ENCODE data around the gene SLC2A9. TPM values are rescaled to one million over a fixed set of nuclear protein-coding genes. Genes with fewer than 3 reads are reported as not detected.

The SLC2A9 gene
- total and polyA plus RNA-seq, 8 donors = 2.2 to 19.0 (median 4.3) TPM

DNA sequence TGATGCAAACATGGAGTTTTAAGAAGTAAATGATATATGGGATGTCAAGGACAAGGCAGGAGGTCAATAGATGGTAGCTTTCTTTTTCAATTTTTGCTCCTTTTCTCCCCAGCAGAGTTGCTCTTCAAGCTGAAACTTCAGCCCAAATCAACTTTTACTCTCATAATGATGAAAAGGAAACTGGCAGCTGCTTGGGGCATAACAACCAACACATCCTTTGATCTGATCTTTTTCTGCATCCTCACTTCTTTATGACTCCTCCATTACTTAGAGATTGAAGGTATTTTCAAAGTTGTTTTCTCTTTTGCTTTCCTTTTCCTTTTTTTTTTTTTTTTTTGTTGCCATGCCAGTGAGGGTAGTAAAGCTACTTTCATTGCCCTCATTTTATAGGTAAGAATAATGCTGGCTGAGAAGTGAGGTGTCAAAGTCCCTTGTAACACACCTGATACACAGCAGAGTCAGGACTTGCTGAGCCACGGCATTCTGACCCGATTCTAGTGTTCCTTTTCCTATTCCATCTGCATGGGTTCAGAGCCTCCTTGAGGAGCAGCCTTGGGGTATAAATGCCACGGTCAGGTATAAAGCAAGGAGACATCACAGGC, 26.9 kb downstream of the SLC2A9 start:
- H3K27me3 ChIP-seq = no peaks in the 10 kb centered on the region
- H3K4me3 ChIP-seq = no peak overlapping the region
- no peak overlapping the region for H3K27ac ChIP-seq
- H3K9me3 ChIP-seq = no peaks in the 10 kb centered on the region
- H3K36me3 ChIP-seq = no peaks in the 10 kb centered on the region
- intact Hi-C loops (cut with DNase I) = no loop called here
- ATAC-seq (no peak), DNase-seq (no peak)
- H3K4me1 ChIP-seq = peaks cover 0 to 5% of the 10 kb centered on the region in 2 donors
- TF ChIP-seq CTCF (IDR thresholded peaks at IDR 0.05) = no peak

GRCh38 chr4:9989918-9990635, 31.2 kb downstream of the SLC2A9 start:
- no peak for TF ChIP-seq CTCF (IDR thresholded peaks at IDR 0.05)
- no peak overlapping the region for H3K27ac ChIP-seq
- ATAC-seq = no peak
- no peaks in the 10 kb centered on the region for H3K9me3 ChIP-seq
- no peaks in the 10 kb centered on the region for H3K27me3 ChIP-seq
- no peak overlapping the region for H3K4me3 ChIP-seq
- H3K36me3 ChIP-seq = peaks cover 0 to 7% of the 10 kb centered on the region in 2 donors
- H3K4me1 ChIP-seq = peaks cover 0 to 5% of the 10 kb centered on the region in 2 donors
- DNase-seq = no peak
- intact Hi-C loops (cut with DNase I) = no loop called here

DNA sequence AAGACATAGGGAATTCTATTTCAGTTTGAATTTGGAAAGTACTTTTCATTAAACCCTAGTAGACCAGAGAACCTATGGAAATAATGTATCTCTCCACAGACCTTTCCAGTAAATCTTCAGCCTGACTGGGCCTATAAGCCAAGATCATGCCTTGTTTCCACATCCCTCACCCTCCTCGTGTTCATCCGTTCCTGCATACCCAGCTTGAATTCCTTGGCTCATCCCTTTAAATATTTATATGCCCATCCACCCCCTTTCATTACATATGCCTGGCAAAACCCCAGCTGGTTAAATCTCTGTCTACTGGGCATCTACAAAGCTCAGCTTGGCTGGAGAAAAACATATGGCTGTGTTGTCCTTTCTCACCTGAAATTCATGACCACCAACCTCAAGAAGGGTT, 32.4 kb downstream of the SLC2A9 start:
- Histone ChIP-seq H3K4me3 (no peak overlapping the region), H3K27me3 (no peaks in the 10 kb centered on the region), H3K36me3 (peaks cover 0 to 7% of the 10 kb centered on the region in 2 donors), H3K27ac (peak overlapping the region in 1 of 2 donors; percentile 8), H3K9me3 (no peaks in the 10 kb centered on the region), H3K4me1 (peaks cover 0 to 5% of the 10 kb centered on the region in 2 donors)
- DNase-seq (no peak), ATAC-seq (no peak)
- intact Hi-C loops (cut with DNase I) = no loop called here
- TF ChIP-seq CTCF (IDR thresholded peaks at IDR 0.05) = no peak

- no peak for DNase-seq
- no peak for TF ChIP-seq CTCF (IDR thresholded peaks at IDR 0.05)
- H3K27ac ChIP-seq = no peak overlapping the region
- ATAC-seq = no peak
- H3K9me3 ChIP-seq = no peaks in the 10 kb centered on the region
- peaks cover 0 to 7% of the 10 kb centered on the region in 2 donors for H3K36me3 ChIP-seq
- no peak overlapping the region for H3K4me3 ChIP-seq
- no peaks in the 10 kb centered on the region for H3K27me3 ChIP-seq
- peaks cover 0 to 5% of the 10 kb centered on the region in 2 donors for H3K4me1 ChIP-seq
- intact Hi-C loops (cut with DNase I) = no loop called here
These were observed 32.9 kb downstream of the SLC2A9 start for GRCh38 chr4:9988363-9988749.

GRCh38 chr4:9987749-9988362, 33.4 kb downstream of the SLC2A9 start:
- Histone ChIP-seq H3K27me3 (no peaks in the 10 kb centered on the region), H3K4me1 (peaks cover 0 to 5% of the 10 kb centered on the region in 2 donors), H3K27ac (no peak overlapping the region), H3K4me3 (no peak overlapping the region), H3K9me3 (no peaks in the 10 kb centered on the region), H3K36me3 (peaks cover 0 to 7% of the 10 kb centered on the region in 2 donors)
- ATAC-seq (no peak), DNase-seq (no peak)
- TF ChIP-seq CTCF (IDR thresholded peaks at IDR 0.05) = no peak
- intact Hi-C loops (cut with DNase I) = no loop called here

All from left lung (tissue), 10 donors.